ENCODE data around the gene SEMA4C.
"Not testable (repeated sequence)": the region's sequence is repeated elsewhere in the genome, so short reads cannot be mapped to it uniquely, and the experiment has no call there.

Gene SEMA4C

DNA sequence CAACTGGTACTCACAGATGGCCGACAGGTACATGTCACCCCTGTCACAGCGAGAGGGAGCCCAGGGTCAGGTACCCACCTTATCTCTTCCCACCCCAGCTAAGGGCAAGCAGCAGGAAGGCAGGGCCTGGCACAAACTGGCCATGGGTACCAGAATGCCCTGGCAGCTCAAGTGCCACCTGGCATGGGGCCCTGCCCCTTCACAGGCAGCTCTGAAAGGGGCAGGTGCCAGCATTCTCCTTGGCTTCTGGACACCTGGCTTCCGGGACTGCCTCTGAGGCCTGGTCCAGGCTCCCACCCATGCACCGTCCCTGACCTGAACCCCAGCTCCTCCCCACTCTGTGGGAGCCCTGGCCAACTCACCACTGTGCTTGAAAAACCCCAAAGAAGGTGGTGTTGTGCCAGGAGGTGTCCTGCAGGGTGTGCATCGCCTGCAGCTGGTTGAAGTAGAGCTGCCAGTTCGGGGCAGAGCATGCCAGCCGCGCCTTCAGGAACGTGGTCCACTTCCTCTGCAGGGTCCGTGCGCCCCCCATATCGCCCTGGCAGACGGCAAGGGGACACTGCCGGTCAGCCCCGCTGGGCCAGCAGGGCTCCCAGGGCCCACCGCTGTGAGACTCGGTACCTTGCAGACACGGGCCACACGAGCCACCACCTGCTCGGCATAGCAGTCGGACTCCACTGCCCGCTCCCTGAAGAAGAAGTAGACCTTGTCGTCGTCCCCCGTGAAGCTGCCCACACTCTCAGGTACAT, 5.4 kb downstream of the SEMA4C start:
- no peak for DNase-seq

DNA sequence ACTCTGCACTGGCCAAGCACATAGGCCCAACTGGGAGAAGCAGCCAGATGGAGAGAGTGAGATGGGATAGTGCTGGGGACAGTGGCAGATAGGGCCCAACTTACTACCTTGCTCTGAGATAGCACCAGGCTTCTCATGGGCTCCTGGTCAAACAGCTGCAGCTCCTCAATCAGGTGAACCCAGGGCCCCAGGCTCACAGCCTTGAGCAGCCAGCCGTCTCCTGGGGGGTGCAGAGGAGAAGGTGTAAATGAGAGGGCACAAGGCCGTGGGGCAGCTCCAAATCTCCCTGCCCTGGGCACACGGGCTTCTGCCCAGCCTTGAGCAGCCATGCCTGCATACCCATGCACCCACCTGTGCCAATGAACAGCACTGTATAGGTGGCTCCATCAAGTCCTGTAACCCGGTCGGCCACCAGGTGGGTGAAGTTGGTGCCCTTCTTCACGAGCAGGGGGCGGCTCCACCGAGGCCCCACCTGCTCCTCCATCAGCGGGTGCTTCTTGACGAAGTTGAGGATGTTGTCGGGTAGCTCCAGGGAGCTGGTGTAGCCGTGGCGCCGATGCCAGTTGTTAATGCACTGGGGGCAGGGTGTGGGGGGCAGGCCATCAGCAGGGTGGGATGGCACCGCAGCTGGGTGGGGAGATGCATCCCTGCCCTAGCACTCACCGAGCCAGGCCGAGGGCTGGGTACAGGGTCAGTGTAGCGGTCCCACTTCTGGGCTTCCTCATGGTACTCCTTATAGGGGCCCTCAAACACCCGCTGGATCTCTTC, 6.1 kb downstream of the SEMA4C start:
- no peak for DNase-seq

GRCh38 chr2:96863056-96863455, 6.8 kb downstream of the SEMA4C start:
- DNase-seq: not testable (repeated sequence)

DNA sequence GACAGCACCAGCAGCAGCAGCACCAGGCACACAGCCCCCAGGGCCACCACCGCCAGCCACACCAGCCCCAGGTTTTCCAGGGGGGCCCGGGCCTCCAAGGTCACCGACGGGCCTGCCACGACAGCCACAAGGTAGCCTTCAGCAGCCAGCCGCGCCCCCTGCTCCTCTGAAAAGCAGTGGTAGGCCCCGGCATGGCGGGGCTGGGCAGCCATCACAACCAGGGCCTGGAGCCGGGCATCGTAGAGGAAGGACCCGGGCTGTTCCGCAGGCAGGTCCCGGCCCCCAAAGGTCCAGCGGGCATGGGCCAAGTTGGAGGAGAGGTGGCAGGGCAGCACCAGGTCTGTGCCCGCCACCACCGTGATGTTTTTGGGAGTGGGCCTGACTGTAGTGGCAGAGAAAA, 8.8 kb downstream of the SEMA4C start:
- DNase-seq: no peak

DNA sequence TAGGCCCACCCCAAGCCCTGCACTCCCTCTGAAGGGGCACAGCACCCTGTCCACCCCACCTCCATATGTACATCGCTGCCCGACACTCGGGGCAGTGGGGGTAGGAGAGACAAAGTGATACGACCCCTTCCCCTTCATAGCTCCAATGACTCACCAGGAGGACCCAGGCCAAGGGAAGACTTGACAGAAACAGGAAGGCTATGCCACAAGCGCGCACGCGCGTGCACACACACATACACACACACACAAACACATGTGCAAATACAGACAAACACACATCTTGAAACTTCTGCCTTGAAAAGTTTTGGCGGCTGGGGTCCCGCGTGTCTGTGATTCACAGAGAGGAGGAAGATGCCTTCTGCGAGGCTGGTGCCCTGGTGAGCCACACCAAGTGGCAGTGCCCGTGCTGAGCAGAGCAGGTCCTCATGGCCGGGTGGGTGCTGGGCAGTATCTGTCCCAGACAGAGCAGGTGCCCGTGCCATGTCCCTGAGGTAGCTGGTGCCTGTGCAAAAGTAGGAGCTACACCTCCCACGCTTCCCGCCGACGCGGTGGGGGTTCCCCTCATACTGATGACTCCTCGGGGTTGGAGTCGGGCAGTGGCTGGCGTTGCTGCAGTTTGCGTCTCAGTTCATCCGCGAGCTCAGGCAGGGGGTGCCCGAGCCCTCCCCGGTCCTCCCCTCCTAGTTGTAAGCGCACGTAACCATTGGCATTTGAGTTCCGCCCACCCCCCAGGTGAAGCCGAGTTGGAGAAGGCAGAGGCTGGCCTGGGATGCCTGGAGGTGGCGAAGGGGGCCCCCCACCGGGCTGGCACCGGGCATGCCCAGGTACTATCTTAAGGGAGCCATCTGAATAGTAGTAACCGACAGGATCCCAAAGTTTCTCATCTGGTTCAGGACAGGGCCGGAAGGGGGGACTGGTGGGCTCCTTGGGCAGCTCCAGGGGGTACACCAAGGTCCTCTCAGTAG, 9.5 kb downstream of the SEMA4C start:
- DNase-seq: no peak

DNA sequence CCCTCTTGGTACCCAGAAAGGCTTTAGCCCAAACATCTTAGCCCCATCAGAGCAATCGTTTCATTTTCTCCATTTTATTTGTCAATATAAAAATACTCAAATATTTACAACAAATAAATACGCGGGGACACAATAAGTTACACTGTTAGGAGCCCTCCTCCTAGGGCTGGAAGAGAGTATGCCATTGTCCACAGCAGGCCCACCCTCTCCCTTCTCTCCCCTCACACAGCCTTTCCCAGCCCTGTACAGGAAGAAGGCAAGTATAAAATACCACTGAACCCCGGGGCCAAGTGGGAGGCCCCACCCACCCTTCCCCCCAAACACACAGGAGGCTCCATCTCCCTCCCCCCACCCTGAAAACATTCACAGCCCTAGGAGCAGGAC, 10.2 kb downstream of the SEMA4C start:
- DNase-seq: no peak

DNA sequence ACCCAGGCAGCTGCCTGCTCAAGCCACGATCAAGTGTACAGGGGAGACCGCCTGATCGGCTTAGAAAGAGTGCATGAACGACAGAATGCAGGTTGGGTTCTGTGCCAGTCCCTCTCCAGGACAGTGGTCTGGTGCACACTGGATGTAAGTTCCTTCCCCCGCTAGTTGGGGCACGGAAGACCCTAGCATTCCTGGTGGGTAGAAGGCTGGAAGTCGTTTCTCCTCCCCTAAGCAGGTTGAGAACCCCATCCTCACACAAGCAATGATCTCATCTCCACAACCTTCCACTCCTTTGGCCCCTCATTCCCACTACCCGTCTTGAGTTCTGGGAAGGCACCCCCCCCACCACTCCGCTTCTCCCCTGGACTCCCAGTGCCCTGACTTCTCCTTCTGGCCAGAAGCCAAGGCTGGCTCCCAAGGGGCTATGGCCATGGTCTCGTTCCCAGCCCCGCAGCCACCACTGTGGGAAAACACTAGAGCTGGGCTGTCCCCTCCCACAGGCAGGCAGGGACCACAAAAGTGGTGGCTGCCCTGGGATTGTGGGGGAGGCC, 10.7 kb downstream of the SEMA4C start:
- no peak for DNase-seq

DNA sequence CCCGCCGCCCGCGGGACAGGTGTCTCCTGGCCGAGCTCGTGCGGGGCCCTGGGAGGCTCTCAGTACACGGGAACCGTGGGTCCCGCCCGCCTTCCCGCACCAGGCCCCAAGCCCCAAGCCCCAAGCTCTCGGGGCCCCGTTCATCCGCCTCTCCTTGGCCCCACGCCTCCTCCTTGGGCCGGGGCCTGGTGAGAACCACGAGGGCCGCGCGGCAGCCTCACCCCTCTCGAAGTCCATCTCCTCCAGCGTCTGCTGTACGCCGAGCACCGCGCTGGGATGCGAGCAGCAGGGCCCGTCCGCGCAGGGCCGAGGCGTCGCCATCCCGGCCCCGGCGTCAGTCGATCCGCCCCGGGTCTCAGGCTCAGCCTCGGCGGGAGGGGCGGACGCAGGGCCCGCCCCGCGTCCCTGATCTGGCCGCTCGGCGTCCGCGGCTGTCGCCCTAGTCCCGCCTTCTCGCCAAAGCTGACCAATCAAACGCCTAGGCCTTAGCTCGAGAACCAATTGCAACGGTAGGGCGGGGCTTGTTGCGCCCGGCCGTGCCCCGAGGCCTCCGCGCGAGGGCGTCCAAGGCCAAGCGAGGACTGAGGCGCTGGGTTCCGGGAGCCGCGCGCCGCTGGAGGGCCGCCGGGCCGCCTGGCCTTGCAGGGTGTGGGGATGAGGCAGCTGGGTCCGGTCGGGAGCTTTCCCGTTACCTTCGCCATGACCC, 12.1 kb downstream of the SEMA4C start, which contains the start of gene ANKRD39:
ANKRD39 (minus strand) TSS at position 350 of the 706 bp plus-strand sequence; CDS start at position 321, 29 bp downstream.
- DNase-seq: peak; percentile 88

DNA sequence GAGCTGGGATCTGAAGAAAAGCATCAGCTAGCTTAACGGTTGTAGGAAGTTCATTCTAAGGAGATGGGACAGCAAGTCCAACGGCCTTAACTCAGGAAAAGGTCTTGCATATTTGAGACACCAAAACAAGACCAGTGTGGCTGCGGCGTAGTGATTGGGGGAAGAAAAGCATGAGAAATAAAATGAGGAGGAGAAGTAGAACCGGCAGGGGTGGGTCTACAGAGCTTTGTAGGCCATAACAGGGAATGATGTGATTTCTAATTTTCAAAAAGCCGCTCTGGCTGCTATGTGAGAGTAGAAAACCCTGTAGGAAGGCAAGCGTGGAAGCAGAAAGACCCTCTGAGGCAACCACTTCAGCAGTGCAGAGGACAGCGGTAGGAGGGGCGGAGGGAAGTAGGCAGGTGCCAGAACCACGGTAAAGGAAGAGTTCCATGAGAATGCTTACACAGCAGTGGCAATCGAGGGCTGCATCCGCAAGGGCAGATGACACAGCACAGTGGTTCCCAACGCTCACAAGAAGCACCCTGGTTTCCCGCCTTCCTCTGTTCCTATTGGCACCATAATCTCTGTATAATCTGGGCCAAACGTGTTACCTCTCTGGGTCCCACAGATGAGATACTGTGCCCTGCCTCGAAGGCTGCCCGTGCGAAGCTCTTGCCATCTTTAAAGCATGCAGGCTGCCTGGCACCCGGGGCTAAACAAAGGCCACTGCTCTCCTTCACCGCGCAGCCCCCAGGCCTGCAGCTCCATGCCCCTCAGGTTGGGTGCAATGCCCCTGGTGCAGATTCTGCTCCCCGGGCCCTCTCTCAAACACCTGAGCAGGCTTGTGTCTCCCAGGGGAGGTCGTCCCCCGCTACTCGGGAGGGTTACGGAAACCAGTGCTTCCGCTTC, 12.9 kb downstream of the SEMA4C start:
- DNase-seq: no peak

GRCh38 chr2:96853321-96853720, 16.6 kb downstream of the SEMA4C start:
- no peak for DNase-seq

- DNase-seq: no peak
Observed at GRCh38 chr2:96852667-96853066, 17.2 kb downstream of the SEMA4C start.

GRCh38 chr2:96848264-96848663, 21.6 kb downstream of the SEMA4C start:
- no peak for DNase-seq

- DNase-seq: no peak
Observed at GRCh38 chr2:96847586-96847985, 22.3 kb downstream of the SEMA4C start.

DNA sequence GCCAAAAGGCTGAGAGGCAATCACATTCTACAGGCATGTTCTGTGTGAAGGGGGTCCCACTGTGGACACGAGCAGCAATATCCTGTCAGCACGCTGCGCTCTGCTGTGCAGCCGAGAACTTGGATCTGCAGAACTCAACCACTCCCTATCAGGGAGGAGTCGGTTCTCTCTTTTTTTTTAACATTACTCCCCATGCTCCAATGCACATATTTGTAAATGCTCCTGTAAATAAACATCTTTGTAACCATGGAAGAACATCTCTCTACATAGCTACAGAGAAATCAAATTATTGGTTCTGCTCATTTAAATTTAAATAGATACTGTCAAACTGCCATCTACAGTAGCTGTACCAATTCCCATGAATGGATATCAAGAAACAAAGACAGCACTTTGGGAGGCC, 23.1 kb downstream of the SEMA4C start:
- DNase-seq: no peak

DNA sequence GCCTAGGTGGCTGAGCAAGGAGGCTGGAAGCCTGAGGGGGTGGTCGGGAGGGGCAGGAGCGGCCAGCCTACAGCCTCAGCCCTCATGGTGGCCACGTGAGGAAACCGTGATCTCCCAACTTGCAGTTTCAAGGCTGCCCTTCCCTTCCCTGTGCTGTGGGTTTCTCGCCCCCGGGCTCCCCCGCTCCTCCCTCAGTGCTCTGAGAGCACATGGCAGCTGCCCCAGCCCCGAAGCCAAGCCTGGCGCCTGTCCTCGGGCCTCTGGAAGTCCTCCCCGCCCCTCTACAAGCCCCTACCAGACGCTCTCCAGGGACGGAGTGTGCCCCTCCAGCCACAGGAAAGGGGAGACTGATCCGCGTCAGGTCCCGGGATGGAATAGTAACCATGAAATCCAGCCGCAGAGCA, 25.5 kb downstream of the SEMA4C start:
- no peak for DNase-seq

GRCh38 chr2:96843538-96844268, 26.2 kb downstream of the SEMA4C start, which contains the start of gene ANKRD23:
TSS of gene ANKRD23 (minus strand) at chr2:96844021. CDS start at chr2:96843992, 29 bp downstream.
- DNase-seq: no peak

DNA sequence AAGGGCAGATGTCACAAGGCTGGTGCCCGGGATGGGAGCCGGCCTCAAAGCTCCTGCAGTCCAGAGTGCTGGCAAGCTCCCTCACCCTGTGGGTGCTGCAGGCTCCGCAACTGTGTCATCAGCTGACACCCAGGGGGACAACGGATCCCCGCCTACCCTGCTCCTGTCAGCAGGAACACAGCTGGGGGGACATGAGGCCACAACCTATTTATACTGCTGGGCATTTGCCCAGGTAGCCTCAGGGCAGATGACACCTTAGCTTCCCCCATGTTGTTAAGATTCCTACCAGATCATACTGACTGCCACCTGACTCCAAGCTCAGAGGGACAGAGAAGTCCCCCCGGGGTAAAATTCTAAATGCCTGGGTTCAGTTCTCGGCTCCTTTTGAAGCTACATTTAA, 27.3 kb downstream of the SEMA4C start:
- DNase-seq: no peak

DNA sequence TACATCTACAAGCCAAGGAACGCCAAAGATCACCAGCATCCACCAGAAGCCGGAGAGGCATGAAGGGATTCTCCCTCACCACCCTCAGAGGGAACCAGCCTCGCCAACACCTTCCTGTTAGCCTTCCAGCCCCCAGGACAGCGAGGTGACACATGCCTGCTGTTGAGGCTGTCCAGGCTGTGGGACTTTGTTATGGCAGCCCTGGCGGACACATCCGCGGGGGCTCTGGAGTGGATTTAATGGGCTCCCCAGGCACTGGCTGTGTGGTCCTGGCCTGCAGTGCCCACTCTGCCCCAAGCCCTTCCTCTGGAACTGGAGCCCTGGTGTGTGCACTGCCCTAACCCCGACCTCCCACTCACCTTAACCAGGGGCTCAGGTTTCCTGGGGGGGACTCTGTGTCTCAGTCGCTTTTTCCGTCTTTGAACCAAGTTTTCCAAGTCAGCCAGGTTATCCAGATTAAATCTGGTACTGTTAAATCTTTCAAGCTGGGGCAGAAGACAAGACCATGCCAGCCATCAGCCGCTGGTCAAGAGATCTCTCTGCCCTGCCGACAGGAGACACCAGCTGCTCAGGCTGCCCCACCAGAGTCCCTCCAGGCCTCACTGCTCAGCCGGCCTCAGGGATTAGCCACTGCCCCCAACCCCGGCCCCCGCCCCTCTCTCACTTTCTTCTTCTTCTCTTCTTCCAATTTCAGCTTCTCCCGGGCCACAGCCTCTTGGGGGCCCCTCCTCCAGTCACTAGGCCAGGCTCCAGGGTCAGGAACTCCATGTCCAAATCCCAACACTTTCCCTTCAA, 28.0 kb downstream of the SEMA4C start:
- no peak for DNase-seq
